HS-27A (cell line): Measurements from ENCODE around the gene TAF1B.
"Not testable (repeated sequence)": the region's sequence is repeated elsewhere in the genome, so short reads cannot be mapped to it uniquely, and the experiment has no call there.

ENCODE experiments used
- DNase-seq: peaks from one replicate; pipeline ENCODE4 v3.0.0-alpha.2; 2012; ENCODE audit warnings: low read depth, missing footprints

TAF1B gene

GRCh38 chr2:9884436-9884835 is 41.2 kb downstream of the TAF1B start:
- DNase-seq, result no peak

DNA sequence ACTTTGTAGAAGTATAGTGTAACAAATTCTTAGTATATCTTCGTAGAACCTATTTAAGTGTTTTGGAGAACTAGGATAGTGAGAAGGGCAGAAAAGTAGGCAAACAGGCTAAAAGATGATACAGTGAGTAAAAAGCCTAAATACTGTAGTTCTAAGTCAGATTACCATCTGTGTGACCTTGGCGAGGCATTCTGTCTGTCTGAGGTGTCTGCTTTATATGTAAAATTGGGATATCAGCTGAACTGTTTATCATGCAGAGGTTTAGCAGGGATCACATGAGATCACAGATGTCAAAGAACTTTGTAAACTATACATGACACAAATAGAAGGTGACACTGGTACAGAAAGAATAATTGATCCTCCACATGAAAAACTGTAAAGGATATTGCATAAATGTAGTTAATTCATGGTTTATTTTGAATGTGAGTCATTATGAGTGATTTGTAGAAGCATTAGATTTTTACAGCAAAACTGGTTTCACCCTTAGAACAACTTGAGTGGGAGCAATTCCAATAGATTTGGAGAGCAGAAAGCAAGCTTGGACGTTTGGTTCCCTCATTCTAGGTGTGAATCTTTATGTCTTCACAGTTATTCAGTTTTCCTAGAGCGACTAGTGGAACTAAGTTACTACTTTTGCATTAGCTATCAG is 41.9 kb downstream of the TAF1B start:
- no peak for DNase-seq

DNA sequence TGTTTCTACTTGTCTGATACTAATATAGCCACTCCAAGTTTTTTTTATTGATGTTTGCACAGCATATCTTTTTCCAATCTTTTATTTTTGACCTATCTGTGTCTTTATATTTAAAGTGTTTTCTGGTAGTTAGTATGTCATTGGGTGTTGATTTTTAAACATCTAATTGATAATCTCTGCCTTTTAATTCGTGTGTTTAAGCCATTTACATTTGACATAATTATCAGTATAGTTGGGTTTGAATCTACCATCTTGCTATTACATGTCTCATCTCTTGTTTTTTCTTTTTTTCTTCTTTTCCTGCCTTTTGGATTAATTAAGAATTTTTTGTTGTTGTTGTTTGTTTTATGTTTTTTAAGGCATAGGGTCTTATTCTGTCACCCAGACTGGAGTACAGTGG is 44.2 kb downstream of the TAF1B start:
- no peak for DNase-seq

- DNase-seq, result no peak
Observed at GRCh38 chr2:9889812-9890261, 46.6 kb downstream of the TAF1B start.

DNA sequence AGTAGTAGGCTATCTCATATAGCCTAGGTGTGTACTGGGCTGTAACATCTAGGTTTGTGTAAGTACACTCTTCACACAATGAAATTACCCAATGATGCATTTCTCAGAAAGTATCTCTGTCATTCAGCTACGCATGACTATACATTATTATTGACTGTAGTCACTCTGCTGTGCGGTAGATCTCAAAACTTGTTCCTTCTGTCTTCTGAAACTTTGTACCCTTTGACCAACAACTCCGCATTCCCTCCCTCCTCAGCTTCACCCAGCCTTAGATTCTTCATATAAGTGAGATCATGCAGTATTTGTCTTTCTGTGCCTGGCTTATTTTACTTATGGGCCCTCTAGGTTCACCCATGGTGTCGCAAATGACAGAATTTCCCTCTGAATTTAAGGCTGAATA is 49.0 kb downstream of the TAF1B start:
- no peak for DNase-seq

- no peak for DNase-seq
Observed at GRCh38 chr2:9895669-9896590, 52.7 kb downstream of the TAF1B start.

DNA sequence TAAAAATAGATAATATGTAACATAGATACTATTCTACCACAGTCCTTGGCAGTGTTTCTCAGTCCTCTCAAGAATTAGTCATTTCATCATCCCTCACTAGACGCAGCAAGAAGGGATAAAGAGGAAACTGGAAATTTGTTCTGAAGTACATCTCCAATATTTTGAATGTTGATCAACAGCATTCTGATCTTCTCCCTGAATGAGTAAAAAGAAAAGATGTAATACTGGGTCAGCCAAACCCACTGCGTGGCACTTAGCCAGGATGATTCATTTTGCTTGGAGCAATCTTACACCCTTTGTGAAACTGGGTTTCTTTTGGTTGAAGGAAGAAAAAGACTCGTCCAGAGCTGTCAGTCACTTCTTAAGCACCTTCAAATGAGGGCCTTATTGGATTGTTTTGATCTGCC is 54.1 kb downstream of the TAF1B start:
- peak; percentile 76 for DNase-seq

- no peak for DNase-seq
Observed at GRCh38 chr2:9897846-9898245, 54.6 kb downstream of the TAF1B start.

- DNase-seq, result no peak
Observed at GRCh38 chr2:9905413-9905812, 62.1 kb downstream of the TAF1B start.

DNA sequence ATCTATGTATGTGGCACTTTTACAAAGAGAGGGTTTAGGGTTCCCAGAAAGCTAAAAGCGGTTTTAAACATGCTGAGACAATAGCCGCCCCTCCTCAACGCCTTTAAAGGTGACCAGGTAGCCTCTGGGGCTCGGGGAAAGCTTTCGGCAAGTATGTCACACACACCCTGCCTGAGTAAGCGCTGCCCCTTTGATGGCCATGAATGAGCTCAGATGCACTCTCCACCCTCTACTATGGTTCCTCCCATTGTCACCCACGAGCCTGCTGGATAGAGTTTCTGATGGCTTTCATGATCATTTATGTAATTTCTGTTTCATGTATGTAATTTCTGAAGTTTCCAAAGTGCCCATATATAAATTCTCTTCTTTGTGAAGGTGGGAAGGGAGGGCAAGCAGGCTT is 64.1 kb downstream of the TAF1B start:
- no peak for DNase-seq

GRCh38 chr2:9908639-9909038 is 65.4 kb downstream of the TAF1B start:
- DNase-seq, result no peak

- no peak for DNase-seq
Observed at GRCh38 chr2:9909106-9909505, 65.8 kb downstream of the TAF1B start.

DNA sequence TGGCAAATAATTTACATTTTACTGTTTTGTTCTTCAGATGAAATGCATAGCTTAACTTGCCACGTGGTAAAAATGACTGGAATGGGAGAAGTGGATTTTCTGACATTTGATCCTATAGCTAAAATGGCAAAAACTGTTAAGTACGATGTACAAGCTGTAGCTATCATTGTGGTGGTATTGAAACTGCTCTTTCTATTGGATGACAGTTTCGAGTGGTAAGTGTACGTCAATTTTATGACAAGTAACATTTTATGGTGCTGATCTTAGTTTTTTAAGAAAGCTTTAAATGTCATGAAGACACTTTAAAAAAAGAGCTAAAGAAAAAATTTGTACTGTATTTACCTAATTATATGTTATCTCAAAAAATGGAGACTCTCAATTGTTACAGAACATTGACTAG is 67.4 kb downstream of the TAF1B start:
- no peak for DNase-seq

DNA sequence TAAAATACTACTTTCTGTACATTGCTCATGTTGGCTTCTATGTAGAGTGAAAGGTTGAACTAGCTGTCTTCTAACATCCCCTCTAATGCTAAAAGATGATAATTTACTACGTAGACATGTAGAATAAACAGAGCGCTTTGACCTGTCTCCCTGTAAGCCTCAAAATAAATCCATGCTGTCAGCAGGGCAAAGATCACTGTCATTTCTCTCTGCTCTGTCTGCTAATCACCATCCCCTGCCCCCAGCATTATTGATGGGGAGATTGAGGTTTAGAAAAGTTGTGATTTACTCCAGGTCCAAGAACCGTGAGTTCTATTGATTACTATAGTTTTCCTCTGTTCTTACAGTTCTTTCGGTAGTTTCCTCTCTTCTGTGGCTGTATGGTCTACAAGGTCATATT is 69.2 kb downstream of the TAF1B start:
- DNase-seq, result no peak

- peak; percentile 62 for DNase-seq
Observed at GRCh38 chr2:9914384-9915065, 71.3 kb downstream of the TAF1B start.

- DNase-seq, result no peak
Observed at GRCh38 chr2:9918275-9918674, 75.0 kb downstream of the TAF1B start.

DNA sequence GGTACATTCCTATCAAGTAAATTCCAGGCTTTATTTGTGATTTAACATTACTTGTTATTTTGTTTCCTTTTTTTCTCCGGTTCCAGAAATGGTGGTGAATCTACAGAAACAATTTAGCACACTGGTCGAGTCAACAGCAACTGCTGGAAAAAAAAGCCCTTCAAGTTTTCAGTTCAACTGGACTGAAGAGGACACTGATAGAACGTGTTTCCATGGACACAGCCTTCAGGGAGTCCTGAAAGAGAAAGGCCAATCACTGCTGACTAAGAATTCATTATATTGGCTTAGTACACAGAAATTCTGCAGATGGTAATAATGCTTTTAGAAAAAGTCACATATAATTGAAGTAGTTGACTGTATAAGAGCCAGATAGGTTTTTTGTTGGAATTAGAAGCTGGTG is 76.2 kb downstream of the TAF1B start:
- no peak for DNase-seq

DNA sequence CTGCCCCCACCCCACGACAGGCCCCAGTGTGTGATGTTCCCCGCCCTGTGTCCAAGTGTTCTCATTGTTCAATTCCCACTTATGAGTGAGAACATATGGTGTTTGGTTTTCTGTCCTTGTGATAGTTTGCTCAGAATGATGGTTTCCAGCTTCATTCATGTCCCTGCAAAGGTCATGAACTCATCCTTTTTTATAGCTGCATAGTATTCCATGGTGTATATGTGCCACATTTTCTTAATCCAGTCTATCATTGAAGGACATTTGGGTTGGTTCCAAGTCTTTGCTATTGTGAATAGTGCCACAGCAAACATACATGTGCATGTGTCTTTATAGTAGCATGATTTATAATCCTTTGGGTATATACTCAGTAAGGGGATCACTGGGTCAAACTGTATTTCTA is 83.7 kb downstream of the TAF1B start:
- not testable (repeated sequence) for DNase-seq

DNA sequence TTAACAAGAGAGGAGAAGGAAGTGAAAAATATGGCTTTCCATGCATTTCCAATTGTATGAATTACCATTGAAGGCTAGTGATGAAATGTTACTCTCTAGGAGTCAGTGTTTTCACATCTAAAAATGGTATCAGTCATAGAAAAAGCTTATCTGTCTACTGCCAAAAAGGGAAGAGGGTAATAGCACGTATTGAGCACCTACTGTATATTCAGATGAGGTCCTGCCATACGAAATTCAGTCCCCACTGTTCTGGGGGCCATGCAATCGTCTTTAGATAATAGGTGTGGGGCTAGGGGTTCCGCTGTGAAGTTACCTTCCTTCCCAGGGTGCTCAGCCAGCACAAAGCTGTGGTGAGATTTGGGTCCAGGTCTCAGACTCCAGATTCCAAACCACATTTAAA is 94.0 kb downstream of the TAF1B start:
- DNase-seq, result no peak

- DNase-seq, result no peak
Observed at GRCh38 chr2:9937968-9938367, 94.7 kb downstream of the TAF1B start.

GRCh38 chr2:9939587-9940485 is 96.6 kb downstream of the TAF1B start:
- no peak for DNase-seq
